ENCODE measurements around the gene ALX3.

- TF ChIP-seq POLR2AphosphoS5 (IDR thresholded peaks at IDR 0.05; ENCODE audit: low read depth, low read length): no peak
- no peak for TF ChIP-seq POLR2A (IDR thresholded peaks at IDR 0.05; ENCODE audit: low read depth, low read length)
Measured at GRCh38 chr1:110058591-110058990, 11.9 kb downstream of the ALX3 start.
